SK-N-SH (cell line): ENCODE data around the gene CRTC3. TPM values are rescaled to one million over a fixed set of nuclear protein-coding genes. Genes with fewer than 3 reads are reported as not detected.

Source experiments
- CTCF ChIA-PET: fragments of 300-600, 350-600 bp; formaldehyde crosslinking; extraction: SDS; loops from one replicate; lab custom pipeline; 2021; lab: Yijun Ruan, JAX
- POLR2A ChIA-PET: fragments of 350-600 bp; sonication (Branson Sonifier 250); formaldehyde crosslinking; extraction: SDS; loops from one replicate; lab custom pipeline; 2020; ENCODE audit warnings: antibody characterized with exemption, inconsistent platforms; lab: Yijun Ruan, JAX
- DNase-seq: peaks from one replicate; pipeline ENCODE4 v3.0.0; 2012
- H2AFZ ChIP-seq: fragments of 200-600 bp; sonication (generic); 2 replicates; pipeline ENCODE4 v1.8.1; 2016; ENCODE audit warnings: antibody characterized with exemption, mild to moderate bottlenecking, low read depth
- H3F3A ChIP-seq: fragments of 200-600 bp; sonication (generic); replicated peaks from 2 replicates; pipeline ENCODE3; 2016; ENCODE audit warnings: antibody characterized with exemption, mild to moderate bottlenecking; ENCODE audit not compliant: insufficient read depth
- H3K27ac ChIP-seq, 2 experiments: fragments of 200-500 bp in 1 of 2; fragments of 200-600 bp in 1 of 2; sonication (Bioruptor generic) in 1 of 2; sonication (generic), shearing (Covaris generic) in 1 of 2; 2 replicates each; pipeline versions ENCODE4 v1.5.1 to v1.6.1; 2014 to 2016; ENCODE audit warnings: low read depth in 2 of 2, inconsistent platforms in 1 of 2, low read length in 1 of 2, mild to moderate bottlenecking in 1 of 2, mixed read lengths in 1 of 2
- H3K27me3 ChIP-seq: fragments of 200-600 bp; sonication (generic), shearing (Covaris generic); 2 replicates; pipeline ENCODE4 v1.6.1; 2016; ENCODE audit warnings: mixed run types; ENCODE audit not compliant: insufficient read depth
- H3K36me3 ChIP-seq, 2 experiments: fragments of 200-500 bp in 1 of 2; fragments of 200-600 bp in 1 of 2; sonication (Bioruptor generic) in 1 of 2; sonication (generic) in 1 of 2; replicated peaks in 1 of 2; 2 replicates each; pipeline versions ENCODE3 to v1.5.1; 2014 to 2016; ENCODE audit warnings: low read length in 1 of 2, mild to moderate bottlenecking in 1 of 2; ENCODE audit not compliant: insufficient read depth in 2 of 2, control insufficient read depth in 1 of 2
- H3K4me1 ChIP-seq, 2 experiments: fragments of 200-500 bp in 1 of 2; fragments of 200-600 bp in 1 of 2; sonication (Bioruptor generic) in 1 of 2; sonication (generic), shearing (Covaris generic) in 1 of 2; 2 replicates each; pipeline versions ENCODE4 v1.5.1 to v1.6.1; 2014 to 2016; ENCODE audit warnings: low read depth in 1 of 2, low read length in 1 of 2, mixed run types in 1 of 2; ENCODE audit not compliant: insufficient read depth in 2 of 2, control insufficient read depth in 1 of 2
- H3K4me2 ChIP-seq: fragments of 200-600 bp; sonication (generic), shearing (Covaris generic); 2 replicates; pipeline ENCODE4 v1.6.1; 2017; ENCODE audit warnings: mixed run types
- H3K4me3 ChIP-seq, 2 experiments: fragments of 200-500 bp in 1 of 2; fragments of 200-600 bp in 1 of 2; sonication (Bioruptor generic) in 1 of 2; sonication (generic), shearing (Covaris generic) in 1 of 2; 2 replicates each; pipeline versions ENCODE4 v1.5.1 to v1.8.1; 2014 to 2016; ENCODE audit warnings: low read depth in 2 of 2, inconsistent platforms in 1 of 2, low read length in 1 of 2, mild to moderate bottlenecking in 1 of 2, mixed read lengths in 1 of 2, moderate library complexity in 1 of 2
- H3K79me2 ChIP-seq: fragments of 200-600 bp; sonication (generic); 2 replicates; pipeline ENCODE4 v1.8.1; 2017; ENCODE audit warnings: mild to moderate bottlenecking; ENCODE audit not compliant: insufficient read depth
- H3K9ac ChIP-seq: fragments of 200-600 bp; sonication (generic); 2 replicates; pipeline ENCODE4 v1.6.1; 2017; ENCODE audit warnings: mixed run types
- H3K9me2 ChIP-seq: fragments of 200-600 bp; sonication (generic); 2 replicates; pipeline ENCODE4 v1.6.1; 2017; ENCODE audit warnings: mixed run types
- H3K9me3 ChIP-seq: fragments of 200-600 bp; sonication (generic); 2 replicates; pipeline ENCODE4 v1.6.1; 2017; ENCODE audit warnings: mixed run types, mild to moderate bottlenecking, moderate library complexity
- H4K20me1 ChIP-seq: fragments of 200-600 bp; sonication (generic); 2 replicates; pipeline ENCODE4 v1.6.1; 2017; ENCODE audit warnings: mild to moderate bottlenecking, mixed run types; ENCODE audit not compliant: insufficient read depth
- ELF1 ChIP-seq: IDR thresholded peaks from 2 replicates; pipeline ENCODE4 v1.4.0; 2012
- EP300 ChIP-seq, 2 experiments: IDR thresholded peaks; 2 replicates each; pipeline versions ENCODE4 v1.4.0 to v1.6.1; 2012; ENCODE audit warnings: borderline replicate concordance in 1 of 2, low read depth in 1 of 2, low read length in 1 of 2
- FOSL2 ChIP-seq: IDR thresholded peaks from 2 replicates; pipeline ENCODE4 v1.4.0; 2012; ENCODE audit warnings: low read depth, mild to moderate bottlenecking, moderate library complexity, borderline replicate concordance
- MEF2A ChIP-seq: IDR thresholded peaks from 2 replicates; pipeline ENCODE4 v1.4.0; 2012; ENCODE audit warnings: low read depth, borderline replicate concordance
- NFIC ChIP-seq: IDR thresholded peaks from 2 replicates; pipeline ENCODE4 v1.4.0; 2012; ENCODE audit warnings: borderline replicate concordance
- NRF1 ChIP-seq: IDR thresholded peaks from 2 replicates; pipeline ENCODE4 v1.6.1; 2012; ENCODE audit warnings: low read depth, mild to moderate bottlenecking, low read length
- PBX3 ChIP-seq: IDR thresholded peaks from 2 replicates; pipeline ENCODE4; 2012
- POLR2AphosphoS5 ChIP-seq: IDR thresholded peaks from 2 replicates; pipeline ENCODE4 v1.6.1; 2012; ENCODE audit warnings: low read depth, low read length
- SMC3 ChIP-seq: IDR thresholded peaks from 2 replicates; pipeline ENCODE4 v1.6.1; 2012; ENCODE audit warnings: low read depth, low read length, improper control_type of control experiment
- USF2 ChIP-seq: fragments of 150-350 bp; IDR thresholded peaks from 2 replicates; pipeline ENCODE4 v1.6.1; 2017; ENCODE audit warnings: antibody characterized with exemption, low read length, low read depth, borderline replicate concordance
- YY1 ChIP-seq: IDR thresholded peaks from 2 replicates; pipeline ENCODE4 v1.4.0; 2012; ENCODE audit warnings: low read depth, mild to moderate bottlenecking
- WGBS: methylation state at CpG from one replicate; pipeline ENCODE4 v1.1.6; 2017; ENCODE audit warnings: low lambda C conversion rate; 5-methylcytosine and 5-hydroxymethylcytosine counted together
- polyA plus RNA-seq, 3 experiments: library from polyadenylated mRNA; depleted of rRNA; stranded (reverse); fragments of >200 nt; gene quantifications; 2 replicates each; pipeline ENCODE4 v1.2.3, GENCODE V29; 2012

The CRTC3 gene
- polyA plus RNA-seq, 1 of the 3 experiments (the other 2 are of a cell fraction), result 16.7 TPM

- Histone ChIP-seq H3K4me1 (peaks cover 17 to 33% of the 10 kb centered on the region in 2 experiments), H4K20me1 (no peaks in the 10 kb centered on the region), H3K27ac (no peak overlapping the region), H3F3A (peaks cover 25% of the 10 kb centered on the region), H3K4me2 (no peak overlapping the region), H3K9me2 (no peaks in the 10 kb centered on the region), H3K4me3 (no peak overlapping the region), H2AFZ (no peak overlapping the region), H3K36me3 (peaks cover 3 to 21% of the 10 kb centered on the region in 2 experiments), H3K9ac (no peak overlapping the region), H3K27me3 (no peaks in the 10 kb centered on the region), H3K9me3 (no peaks in the 10 kb centered on the region), H3K79me2 (peaks cover 60% of the 10 kb centered on the region)
- POLR2A ChIA-PET, result no interaction called here
- DNase-seq, result no peak
- TF ChIP-seq EP300 (IDR thresholded peaks at IDR 0.05; ENCODE audit: borderline replicate concordance in 1 of 2, low read depth in 1 of 2, low read length in 1 of 2), result no peak
- no peak for TF ChIP-seq MEF2A
- no peak for TF ChIP-seq NRF1
- TF ChIP-seq ELF1, result no peak
- no peak for TF ChIP-seq USF2
- no peak for TF ChIP-seq NFIC
- TF ChIP-seq FOSL2, result no peak
- CTCF ChIA-PET, result interaction anchor here (0.6 kb wide), 1 partner anchor 142 kb away, joined by 3 read pairs; no protein-coding TSS in a partner anchor
- 94% methylated on average over 3 of the region's 3 CpGs for WGBS
Observed at GRCh38 chr15:90563463-90563862, 33.7 kb downstream of the CRTC3 start.

- Histone ChIP-seq H2AFZ (no peak overlapping the region), H3K79me2 (peaks cover 55% of the 10 kb centered on the region), H3K27ac (no peak overlapping the region), H3K9me3 (no peaks in the 10 kb centered on the region), H3K4me1 (peaks cover 17 to 27% of the 10 kb centered on the region in 2 experiments), H4K20me1 (no peaks in the 10 kb centered on the region), H3K27me3 (no peaks in the 10 kb centered on the region), H3K4me3 (no peak overlapping the region), H3K36me3 (peaks cover 3 to 19% of the 10 kb centered on the region in 2 experiments), H3K9me2 (no peaks in the 10 kb centered on the region), H3F3A (peaks cover 20% of the 10 kb centered on the region), H3K4me2 (no peak overlapping the region), H3K9ac (no peak overlapping the region)
- CTCF ChIA-PET, result interaction anchor here (0.6 kb wide), 1 partner anchor 78 kb away, joined by 3 read pairs; no protein-coding TSS in a partner anchor
- TF ChIP-seq POLR2AphosphoS5 (no peak), YY1 (no peak), SMC3 (no peak), MEF2A (no peak), PBX3 (no peak)
- POLR2A ChIA-PET, result no interaction called here
- DNase-seq, result no peak
- WGBS, result 90% methylated on average over 1 of the region's 1 CpG
Observed at GRCh38 chr15:90564051-90564450, 34.3 kb downstream of the CRTC3 start.
